B cell (primary cell): ENCODE data around the gene SERPINE1.

Experiments used
- CTCF ChIP-seq: fragments of 200-600 bp; IDR thresholded peaks from one replicate; pipeline ENCODE4 v1.8.0; 2022; ENCODE audit warnings: antibody characterized with exemption, mild to moderate bottlenecking
- EZH2 ChIP-seq: IDR thresholded peaks from 2 replicates; pipeline ENCODE4 v1.6.1; 2012; ENCODE audit warnings: borderline replicate concordance, low read depth, mild to moderate bottlenecking, moderate library complexity, low read length; ENCODE audit not compliant: insufficient read depth, poor library complexity, severe bottlenecking

- TF ChIP-seq EZH2 = no peak
- TF ChIP-seq CTCF = no peak
Measured at GRCh38 chr7:101156277-101156676, 29.4 kb downstream of the SERPINE1 start.
